Neuronal stem cell (in vitro differentiated cells): Measurements from ENCODE around the gene VRK1.
"Not testable (repeated sequence)": the region's sequence is repeated elsewhere in the genome, so short reads cannot be mapped to it uniquely, and the experiment has no call there.

ENCODE experiments used
- DNase-seq: peaks from one replicate; pipeline ENCODE4 v3.0.0-alpha.2; 2013; ENCODE audit warnings: low spot score
- H2AFZ ChIP-seq: one replicate; pipeline ENCODE4 v1.6.1; 2013; ENCODE audit warnings: mild to moderate bottlenecking, low read length, inconsistent platforms
- H2AK5ac ChIP-seq: 2 replicates; pipeline ENCODE4 v1.6.1; 2013; ENCODE audit warnings: low read depth, mild to moderate bottlenecking, inconsistent platforms, low read length, moderate library complexity, mixed read lengths
- H2BK120ac ChIP-seq: 2 replicates; pipeline ENCODE4 v1.6.1; 2013; ENCODE audit warnings: low read depth, mild to moderate bottlenecking, inconsistent platforms, low read length, moderate library complexity, mixed read lengths
- H2BK12ac ChIP-seq: one replicate; pipeline ENCODE4 v1.6.1; 2013; ENCODE audit warnings: low read length, inconsistent platforms
- H2BK15ac ChIP-seq: 2 replicates; pipeline ENCODE4 v1.6.1; 2013; ENCODE audit warnings: mild to moderate bottlenecking, low read length, inconsistent platforms, mixed read lengths
- H2BK5ac ChIP-seq: one replicate; pipeline ENCODE4 v1.6.1; 2013; ENCODE audit warnings: inconsistent platforms, mild to moderate bottlenecking, low read length, moderate library complexity
- H3K14ac ChIP-seq: one replicate; pipeline ENCODE4 v1.6.1; 2013; ENCODE audit warnings: low read length, inconsistent platforms
- H3K18ac ChIP-seq: 2 replicates; pipeline ENCODE4 v1.6.1; 2013; ENCODE audit warnings: low read length, inconsistent platforms
- H3K23ac ChIP-seq: 2 replicates; pipeline ENCODE4 v1.6.1; 2013; ENCODE audit warnings: low read depth, mild to moderate bottlenecking, mixed read lengths, low read length, inconsistent platforms; ENCODE audit not compliant: poor library complexity
- H3K27ac ChIP-seq: replicated peaks from 3 replicates; pipeline ENCODE4 v1.5.1; 2013; ENCODE audit warnings: low read length, inconsistent platforms
- H3K27me3 ChIP-seq, 3 experiments: 2 replicates each; pipeline ENCODE4 v1.6.1; 2013; ENCODE audit warnings: low read length in 3 of 3, mild to moderate bottlenecking in 2 of 3, inconsistent platforms in 1 of 3, low read depth in 1 of 3, mixed read lengths in 1 of 3, moderate library complexity in 1 of 3; ENCODE audit not compliant: control insufficient read depth in 3 of 3, insufficient read depth in 3 of 3
- H3K36me3 ChIP-seq, 2 donors: replicated peaks in 1 of 2; 2 replicates each; pipeline ENCODE4 v1.6.1; 2013; ENCODE audit warnings: low read length in 2 of 2; ENCODE audit not compliant: control insufficient read depth in 2 of 2, insufficient read depth in 2 of 2
- H3K4ac ChIP-seq: 2 replicates; pipeline ENCODE4 v1.6.1; 2013; ENCODE audit warnings: inconsistent platforms, mild to moderate bottlenecking, low read length, moderate library complexity
- H3K4me1 ChIP-seq, 2 donors: 1 replicate in 1 of 2; 2 replicates in 1 of 2; pipeline ENCODE4 v1.6.1; 2013; ENCODE audit warnings: low read length in 2 of 2, low read depth in 1 of 2; ENCODE audit not compliant: control insufficient read depth in 2 of 2, insufficient read depth in 1 of 2
- H3K4me2 ChIP-seq: one replicate; pipeline ENCODE4 v1.6.1; 2013; ENCODE audit warnings: mild to moderate bottlenecking, low read length, inconsistent platforms; ENCODE audit not compliant: insufficient read depth, poor library complexity, severe bottlenecking
- H3K4me3 ChIP-seq, 2 donors: 2 replicates each; pipeline ENCODE4 v1.5.1; 2013; ENCODE audit warnings: low read length in 2 of 2, mild to moderate bottlenecking in 2 of 2, inconsistent platforms in 1 of 2, moderate library complexity in 1 of 2
- H3K79me1 ChIP-seq: one replicate; pipeline ENCODE4 v1.6.1; 2013; ENCODE audit warnings: low read depth, mild to moderate bottlenecking, inconsistent platforms, low read length, moderate library complexity
- H3K9ac ChIP-seq: one replicate; pipeline ENCODE4 v1.6.1; 2013; ENCODE audit warnings: mild to moderate bottlenecking, low read depth, low read length, inconsistent platforms; ENCODE audit not compliant: poor library complexity
- H3K9me3 ChIP-seq, 2 donors: replicated peaks in 1 of 2; 2 replicates each; pipeline versions ENCODE3 to v1.6.1; 2013; ENCODE audit warnings: low read length in 2 of 2, mild to moderate bottlenecking in 2 of 2, inconsistent platforms in 1 of 2, low read depth in 1 of 2, mixed read lengths in 1 of 2, moderate library complexity in 1 of 2; ENCODE audit not compliant: control insufficient read depth in 2 of 2, insufficient read depth in 1 of 2
- H4K8ac ChIP-seq: one replicate; pipeline ENCODE4 v1.6.1; 2013; ENCODE audit warnings: low read depth, mild to moderate bottlenecking, inconsistent platforms, low read length, moderate library complexity
- H4K91ac ChIP-seq: one replicate; pipeline ENCODE4 v1.6.1; 2013; ENCODE audit warnings: low read length, low read depth, mild to moderate bottlenecking, inconsistent platforms; ENCODE audit not compliant: poor library complexity
- WGBS, 2 donors: extraction: QIAGEN DNeasy Blood & Tissue Kit; methylation state at CpG; one replicate each; pipeline ENCODE4 v1.1.7; 2013; ENCODE audit warnings: missing lambda C conversion rate in 2 of 2, mixed read lengths in 1 of 2; ENCODE audit not compliant: insufficient read length in 2 of 2, insufficient replicate concordance in 1 of 2; ENCODE audit errors: extremely low coverage in 2 of 2; 5-methylcytosine and 5-hydroxymethylcytosine counted together

VRK1 gene

GRCh38 chr14:96876747-96877146, 79.6 kb downstream of the VRK1 start:
- Histone ChIP-seq H3K4ac (no peak overlapping the region), H3K4me3 (no peak overlapping the region), H4K8ac (no peak overlapping the region), H2BK5ac (no peak overlapping the region), H3K27me3 (no peaks in the 10 kb centered on the region), H3K9me3 (no peaks in the 10 kb centered on the region), H2BK120ac (no peak overlapping the region), H2BK12ac (no peak overlapping the region), H3K36me3 (peaks cover 2 to 56% of the 10 kb centered on the region in 2 donors), H3K4me2 (no peak overlapping the region), H3K14ac (no peak overlapping the region), H4K91ac (no peak overlapping the region), H2AK5ac (no peak overlapping the region), H3K4me1 (peaks cover 0 to 3% of the 10 kb centered on the region in 2 donors), H3K23ac (no peak overlapping the region), H3K9ac (no peak overlapping the region), H2BK15ac (no peak overlapping the region), H2AFZ (no peak overlapping the region), H3K18ac (no peak overlapping the region), H3K27ac (no peak overlapping the region), H3K79me1 (no peaks in the 10 kb centered on the region)
- DNase-seq: no peak

GRCh38 chr14:96881713-96882112, 84.5 kb downstream of the VRK1 start:
- no peak for DNase-seq
- Histone ChIP-seq H3K27ac (no peak overlapping the region), H3K9ac (no peak overlapping the region)

GRCh38 chr14:96883974-96884373, 86.8 kb downstream of the VRK1 start:
- Histone ChIP-seq H3K4me1 (peaks cover 9 to 12% of the 10 kb centered on the region in 2 donors), H3K36me3 (peaks cover 0 to 31% of the 10 kb centered on the region in 2 donors)
- not testable (repeated sequence) for H4K91ac ChIP-seq, H2BK15ac ChIP-seq, H3K18ac ChIP-seq, DNase-seq, H3K27me3 ChIP-seq, H3K23ac ChIP-seq, H3K14ac ChIP-seq, H3K79me1 ChIP-seq, H2AFZ ChIP-seq, H3K4ac ChIP-seq, H2BK120ac ChIP-seq, H4K8ac ChIP-seq, H3K4me3 ChIP-seq, H3K27ac ChIP-seq, H3K9ac ChIP-seq, H2AK5ac ChIP-seq, H3K9me3 ChIP-seq, H3K4me2 ChIP-seq, H2BK5ac ChIP-seq, H2BK12ac ChIP-seq
- WGBS, 2 donors: no CpG with 5 or more reads among the region's 5 CpGs

More at GRCh38 chr14:96881713-96882112, 84.5 kb downstream of the VRK1 start:
- H2BK15ac ChIP-seq: no peak overlapping the region
- H2BK120ac ChIP-seq: no peak overlapping the region
- peaks cover 0 to 40% of the 10 kb centered on the region in 2 donors for H3K36me3 ChIP-seq
- H3K4me2 ChIP-seq: no peak overlapping the region
- H3K14ac ChIP-seq: no peak overlapping the region
- no CpG with 5 or more reads among the region's 3 CpGs for WGBS, 2 donors
- no peak overlapping the region for H3K18ac ChIP-seq
- H3K4ac ChIP-seq: no peak overlapping the region
- no peak overlapping the region for H2BK5ac ChIP-seq
- no peak overlapping the region for H4K8ac ChIP-seq
- no peak overlapping the region for H2AK5ac ChIP-seq
- H3K4me1 ChIP-seq: peaks cover 0 to 2% of the 10 kb centered on the region in 2 donors
- no peaks in the 10 kb centered on the region for H3K27me3 ChIP-seq
- no peak overlapping the region for H3K4me3 ChIP-seq
- no peaks in the 10 kb centered on the region for H3K79me1 ChIP-seq
- H4K91ac ChIP-seq: no peak overlapping the region
- peaks cover 0 to 7% of the 10 kb centered on the region in 2 donors for H3K9me3 ChIP-seq
- H2AFZ ChIP-seq: no peak overlapping the region
- no peak overlapping the region for H3K23ac ChIP-seq
- H2BK12ac ChIP-seq: no peak overlapping the region

- no peak overlapping the region for H3K27ac ChIP-seq
- no peak overlapping the region for H3K18ac ChIP-seq
- peaks cover 9 to 18% of the 10 kb centered on the region in 2 donors for H3K4me1 ChIP-seq
- DNase-seq: no peak
- H3K14ac ChIP-seq: no peak overlapping the region
- peaks cover 2 to 5% of the 10 kb centered on the region in 2 donors for H3K36me3 ChIP-seq
- no peak overlapping the region for H2BK15ac ChIP-seq
- peaks cover 0 to 3% of the 10 kb centered on the region in 2 donors for H3K9me3 ChIP-seq
- no peak overlapping the region for H3K23ac ChIP-seq
- no peak overlapping the region for H3K9ac ChIP-seq
- no peak overlapping the region for H4K8ac ChIP-seq
- H3K27me3 ChIP-seq: no peaks in the 10 kb centered on the region
- no peak overlapping the region for H3K4ac ChIP-seq
- WGBS, 2 donors: no CpG with 5 or more reads among the region's 1 CpG
- H3K79me1 ChIP-seq: no peaks in the 10 kb centered on the region
- H3K4me2 ChIP-seq: no peak overlapping the region
- H2BK5ac ChIP-seq: no peak overlapping the region
- no peak overlapping the region for H4K91ac ChIP-seq
- no peak overlapping the region for H2AFZ ChIP-seq
- no peak overlapping the region for H2BK12ac ChIP-seq
- H3K4me3 ChIP-seq: no peak overlapping the region
- no peak overlapping the region for H2BK120ac ChIP-seq
- H2AK5ac ChIP-seq: no peak overlapping the region
These were observed 91.0 kb downstream of the VRK1 start for GRCh38 chr14:96888158-96888557.
